ENCODE data around the gene YPEL1.
"Not testable (repeated sequence)": the region's sequence is repeated elsewhere in the genome, so short reads cannot be mapped to it uniquely, and the experiment has no call there.

Gene YPEL1

DNA sequence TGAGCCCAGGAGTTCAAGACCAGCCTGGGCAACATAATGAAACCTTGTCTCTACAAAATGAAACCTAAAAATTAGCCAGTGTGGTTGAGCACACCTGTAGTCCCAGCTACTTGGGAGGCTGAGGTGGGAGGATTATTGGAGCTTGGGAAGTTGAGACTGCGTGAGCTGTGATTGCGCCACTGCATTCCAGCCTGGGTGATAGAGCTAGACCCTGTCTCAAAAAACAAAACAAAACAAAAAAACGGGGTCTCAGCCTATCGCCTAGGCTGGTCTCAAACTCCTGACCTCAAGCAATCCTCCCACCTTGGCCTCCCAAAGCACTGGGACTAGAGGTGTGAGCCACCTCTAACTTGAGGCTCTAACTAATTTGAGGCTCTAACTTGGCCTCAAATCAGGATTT lies 56.2 kb downstream of the YPEL1 start:
- H3K4me3 ChIP-seq (ENCODE audit: control insufficient read depth, low read depth, low read length), result no peak overlapping the region
- TF ChIP-seq CTCF (conservative IDR thresholded peaks at IDR 0.05; ENCODE audit: control insufficient read depth, insufficient read depth, low read depth, low read length), result no peak
- no peak for DNase-seq (ENCODE audit: low read depth)

DNA sequence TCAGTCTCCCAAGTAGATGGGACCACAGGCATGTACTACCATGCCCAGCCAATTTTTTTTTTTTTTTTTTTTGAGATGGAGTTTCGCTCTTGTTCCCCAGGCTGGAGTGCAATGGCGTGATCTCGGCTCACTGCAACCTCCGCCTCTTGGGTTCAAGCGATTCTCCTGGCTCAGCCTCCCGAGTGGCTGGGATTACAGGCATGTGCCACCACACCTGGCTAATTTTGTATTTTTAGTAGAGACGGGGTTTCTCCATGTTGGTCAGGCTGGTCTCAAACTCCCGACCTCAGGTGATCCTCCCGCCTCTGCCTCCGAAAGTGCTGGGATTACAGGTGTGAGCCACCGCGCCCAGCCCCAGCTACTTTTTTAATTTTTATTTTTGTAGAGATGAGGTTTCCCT lies 56.8 kb downstream of the YPEL1 start:
- not testable (repeated sequence) for H3K4me3 ChIP-seq (ENCODE audit: control insufficient read depth, low read depth, low read length); DNase-seq (ENCODE audit: low read depth)

GRCh38 chr22:21677606-21678443 lies 57.8 kb downstream of the YPEL1 start:
- no peak overlapping the region for H3K4me3 ChIP-seq (ENCODE audit: control insufficient read depth, low read depth, low read length)
- TF ChIP-seq CTCF (conservative IDR thresholded peaks at IDR 0.05; ENCODE audit: control insufficient read depth, insufficient read depth, low read depth, low read length), result no peak
- no peak for DNase-seq (ENCODE audit: low read depth)

DNA sequence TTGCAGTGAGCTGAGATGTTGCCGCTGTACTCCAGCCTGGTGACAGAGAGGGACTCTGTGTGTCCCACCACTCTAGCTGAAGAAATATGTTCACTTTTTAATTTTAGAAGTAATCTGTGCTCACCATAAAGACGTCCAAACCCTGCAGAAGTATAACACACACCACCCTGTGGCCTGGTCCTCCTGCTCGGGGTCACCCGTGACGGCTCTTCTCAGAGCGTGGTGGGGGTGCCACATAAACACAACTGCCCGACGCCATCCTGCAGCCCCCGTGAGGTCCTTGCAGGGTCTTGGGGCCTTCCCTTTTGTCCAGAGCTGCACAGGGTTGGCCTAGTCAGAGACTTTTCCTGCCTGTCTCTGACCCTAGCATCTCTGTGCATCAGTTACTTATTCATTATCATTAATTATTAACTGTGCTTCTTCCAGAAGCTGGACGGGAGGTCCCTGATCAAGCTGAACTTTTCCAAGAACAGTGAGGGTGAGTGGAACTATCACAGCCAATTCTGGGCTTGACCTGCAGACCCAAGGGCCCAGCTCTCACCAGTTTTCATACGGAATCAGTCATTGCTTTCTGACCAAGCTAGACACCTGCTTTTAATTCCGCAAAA lies 60.9 kb downstream of the YPEL1 start:
- no peak overlapping the region for H3K4me3 ChIP-seq (ENCODE audit: control insufficient read depth, low read depth, low read length)
- no peak for DNase-seq (ENCODE audit: low read depth)
- TF ChIP-seq CTCF (conservative IDR thresholded peaks at IDR 0.05; ENCODE audit: control insufficient read depth, insufficient read depth, low read depth, low read length), result no peak

DNA sequence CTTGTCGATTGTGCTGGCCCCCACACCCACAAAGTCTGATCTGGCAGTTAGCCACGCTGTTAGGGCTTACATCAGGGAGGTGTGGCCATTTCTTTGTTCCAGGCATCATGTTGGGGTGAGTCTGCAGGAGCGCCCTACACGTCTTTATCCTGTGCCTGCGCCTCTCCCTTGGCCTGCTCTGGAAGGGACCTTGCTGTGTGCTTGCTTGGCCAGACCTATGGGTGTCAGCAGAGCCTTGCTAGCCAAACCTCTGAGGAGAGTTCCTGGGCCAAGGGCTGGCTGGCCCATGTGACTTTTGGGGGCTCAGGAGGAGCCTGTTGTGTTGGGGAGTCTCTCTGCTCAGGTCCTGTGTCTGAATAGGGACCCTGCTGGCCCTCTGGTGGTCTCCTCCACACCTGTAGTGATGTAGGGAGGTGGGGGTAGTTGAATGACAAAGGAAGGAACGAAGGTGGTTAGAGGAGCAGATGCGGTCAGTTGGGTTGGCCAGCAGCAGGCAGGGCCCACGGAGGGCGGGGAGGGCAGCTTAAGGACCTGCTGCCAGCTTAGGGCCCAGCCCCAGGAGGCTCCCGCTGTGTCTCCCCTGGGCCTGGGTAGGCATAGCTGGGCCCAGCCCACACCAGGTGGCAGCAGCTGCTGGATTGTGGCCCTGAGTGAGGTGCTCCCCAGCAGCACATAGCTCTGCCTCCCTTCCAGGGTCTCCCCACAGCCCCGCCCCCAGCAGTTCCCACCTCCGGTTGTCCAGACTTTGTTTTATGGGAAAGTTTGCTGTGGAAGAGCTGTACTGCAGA lies 61.9 kb downstream of the YPEL1 start:
- no peak overlapping the region for H3K4me3 ChIP-seq (ENCODE audit: control insufficient read depth, low read depth, low read length)
- no peak for DNase-seq (ENCODE audit: low read depth)
- TF ChIP-seq CTCF (conservative IDR thresholded peaks at IDR 0.05; ENCODE audit: control insufficient read depth, insufficient read depth, low read depth, low read length), result no peak

DNA sequence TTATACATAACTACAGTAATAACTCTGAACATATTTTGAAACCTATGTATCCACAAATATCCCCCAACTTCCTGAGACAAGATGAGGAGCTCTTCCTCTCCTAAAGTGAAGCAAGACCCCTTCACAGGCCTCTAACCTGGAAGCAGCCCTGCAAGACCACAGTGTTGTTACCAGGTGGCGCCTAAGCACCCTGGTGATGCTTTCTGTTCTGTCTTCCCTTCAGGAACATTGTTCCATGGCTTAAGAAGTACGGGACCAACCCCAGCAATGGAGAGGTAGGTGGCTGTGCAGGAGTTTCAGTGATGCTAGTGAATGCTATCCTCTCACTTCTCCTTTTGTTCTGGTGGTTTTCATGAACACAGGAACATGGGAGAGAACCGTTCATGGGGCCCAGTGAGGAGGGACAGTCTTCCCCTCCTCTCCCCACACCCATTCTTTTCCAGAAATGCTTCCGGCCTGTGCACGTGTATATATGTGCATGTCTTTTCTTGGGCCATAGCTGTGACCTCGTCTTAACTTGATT lies 63.4 kb downstream of the YPEL1 start:
- TF ChIP-seq CTCF (conservative IDR thresholded peaks at IDR 0.05; ENCODE audit: control insufficient read depth, insufficient read depth, low read depth, low read length), result no peak
- H3K4me3 ChIP-seq (ENCODE audit: control insufficient read depth, low read depth, low read length), result no peak overlapping the region
- no peak for DNase-seq (ENCODE audit: low read depth)

DNA sequence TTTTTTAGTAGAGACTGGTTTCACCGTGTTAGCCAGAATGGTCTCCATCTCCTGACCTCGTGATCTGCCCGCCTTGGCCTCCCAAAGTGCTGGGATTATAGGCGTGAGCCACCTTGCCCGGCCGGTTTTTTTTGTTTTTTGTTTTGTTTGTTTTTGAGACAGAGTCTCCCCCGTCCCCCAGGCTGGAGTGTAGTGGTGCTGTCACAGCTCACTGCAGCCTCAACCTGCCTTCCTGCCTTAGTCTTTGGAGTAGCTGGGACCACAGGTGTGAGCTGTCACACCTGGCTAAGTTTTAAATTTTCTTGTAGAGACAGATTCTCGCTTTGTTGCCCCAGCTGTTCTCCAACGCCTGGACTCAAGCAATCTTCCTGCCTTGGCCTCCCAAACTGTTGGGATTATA lies 66.6 kb downstream of the YPEL1 start:
- TF ChIP-seq CTCF (conservative IDR thresholded peaks at IDR 0.05; ENCODE audit: control insufficient read depth, insufficient read depth, low read depth, low read length), result no peak
- H3K4me3 ChIP-seq (ENCODE audit: control insufficient read depth, low read depth, low read length), result no peak overlapping the region
- no peak for DNase-seq (ENCODE audit: low read depth)

Data from fibroblast of mammary gland (primary cell).